ENCODE measurements around the gene NKAIN2.

The NKAIN2 gene

GRCh38 chr6:123803504-123804013 is at the start of gene NKAIN2:
Gene NKAIN2 (plus strand): TSS chr6:123803865.
- TF ChIP-seq CTCF (IDR thresholded peaks at IDR 0.05): no peak
- peaks cover 69% of the 10 kb centered on the region for H3K27me3 ChIP-seq
- no peak within 1 kb of the TSS for H3K27ac ChIP-seq
- H3K4me3 ChIP-seq (ENCODE audit: low read depth in 1 of 2, low read length in 1 of 2): peak within 1 kb of the TSS; percentile 54 to 68
- no peaks in the 10 kb centered on the region for H3K9me3 ChIP-seq
- H3K36me3 ChIP-seq: no peaks in the 10 kb centered on the region
- peaks cover 12 to 16% of the 10 kb centered on the region in 2 experiments for H3K4me1 ChIP-seq (ENCODE audit: control insufficient read depth in 1 of 2, insufficient read depth in 1 of 2, low read depth in 1 of 2, low read length in 1 of 2)

GRCh38 chr6:123759472-123759871 is 44.2 kb upstream of the NKAIN2 start:
- H3K4me3 ChIP-seq (ENCODE audit: low read depth in 1 of 2, low read length in 1 of 2): no peak overlapping the region
- no peaks in the 10 kb centered on the region for H3K27me3 ChIP-seq
- H3K4me1 ChIP-seq (ENCODE audit: control insufficient read depth in 1 of 2, insufficient read depth in 1 of 2, low read depth in 1 of 2, low read length in 1 of 2): no peaks in the 10 kb centered on the region
- H3K36me3 ChIP-seq: no peaks in the 10 kb centered on the region
- H3K9me3 ChIP-seq: no peaks in the 10 kb centered on the region
- H3K27ac ChIP-seq: no peak overlapping the region
- TF ChIP-seq CTCF (IDR thresholded peaks at IDR 0.05): no peak

- H3K27ac ChIP-seq: no peak overlapping the region
- TF ChIP-seq CTCF (IDR thresholded peaks at IDR 0.05): no peak
These were observed 39.8 kb upstream of the NKAIN2 start for GRCh38 chr6:123763904-123764303.

GRCh38 chr6:123764722-123765121 is 38.9 kb upstream of the NKAIN2 start:
- no peak overlapping the region for H3K4me3 ChIP-seq (ENCODE audit: low read depth in 1 of 2, low read length in 1 of 2)
- H3K27me3 ChIP-seq: no peaks in the 10 kb centered on the region
- no peak for TF ChIP-seq CTCF (IDR thresholded peaks at IDR 0.05)
- no peak overlapping the region for H3K27ac ChIP-seq
- H3K36me3 ChIP-seq: no peaks in the 10 kb centered on the region
- no peaks in the 10 kb centered on the region for H3K9me3 ChIP-seq
- H3K4me1 ChIP-seq (ENCODE audit: control insufficient read depth in 1 of 2, insufficient read depth in 1 of 2, low read depth in 1 of 2, low read length in 1 of 2): no peaks in the 10 kb centered on the region

More at GRCh38 chr6:123763904-123764303, 39.8 kb upstream of the NKAIN2 start:
- no peaks in the 10 kb centered on the region for H3K27me3 ChIP-seq
- no peak overlapping the region for H3K4me3 ChIP-seq (ENCODE audit: low read depth in 1 of 2, low read length in 1 of 2)
- no peaks in the 10 kb centered on the region for H3K36me3 ChIP-seq
- H3K4me1 ChIP-seq (ENCODE audit: control insufficient read depth in 1 of 2, insufficient read depth in 1 of 2, low read depth in 1 of 2, low read length in 1 of 2): no peaks in the 10 kb centered on the region
- H3K9me3 ChIP-seq: no peaks in the 10 kb centered on the region

GRCh38 chr6:123768921-123769320 is 34.7 kb upstream of the NKAIN2 start:
- no peaks in the 10 kb centered on the region for H3K27me3 ChIP-seq
- H3K27ac ChIP-seq: no peak overlapping the region
- no peaks in the 10 kb centered on the region for H3K4me1 ChIP-seq (ENCODE audit: control insufficient read depth in 1 of 2, insufficient read depth in 1 of 2, low read depth in 1 of 2, low read length in 1 of 2)
- no peak overlapping the region for H3K4me3 ChIP-seq (ENCODE audit: low read depth in 1 of 2, low read length in 1 of 2)
- no peaks in the 10 kb centered on the region for H3K9me3 ChIP-seq
- no peak for TF ChIP-seq CTCF (IDR thresholded peaks at IDR 0.05)
- no peaks in the 10 kb centered on the region for H3K36me3 ChIP-seq

- Histone ChIP-seq H3K4me1 (ENCODE audit: control insufficient read depth in 1 of 2, insufficient read depth in 1 of 2, low read depth in 1 of 2, low read length in 1 of 2) (no peaks in the 10 kb centered on the region), H3K27me3 (no peaks in the 10 kb centered on the region), H3K36me3 (no peaks in the 10 kb centered on the region), H3K9me3 (no peaks in the 10 kb centered on the region), H3K27ac (no peak overlapping the region), H3K4me3 (ENCODE audit: low read depth in 1 of 2, low read length in 1 of 2) (no peak overlapping the region)
- no peak for TF ChIP-seq CTCF (IDR thresholded peaks at IDR 0.05)
These were observed 34.2 kb upstream of the NKAIN2 start for GRCh38 chr6:123769431-123769830.
